Muscle of back (tissue), 11 donors: ENCODE measurements around the gene CABS1. TPM values are rescaled to one million over a fixed set of nuclear protein-coding genes. Genes with fewer than 3 reads are reported as not detected.

Experiments used
- DNase-seq, 3 donors: peaks; one replicate each; pipeline versions ENCODE4 v3.0.0 to v3.0.0-alpha.2; 2013
- polyA plus RNA-seq, 10 donors: library from polyadenylated mRNA; unstranded; fragments of 120-200 nt; gene quantifications; one replicate each; pipeline ENCODE4 v1.2.1, GENCODE V29; 2013; ENCODE audit not compliant: insufficient read length in 10 of 10

The CABS1 gene
- polyA plus RNA-seq, 10 donors: 0.14 TPM; not detected in 9

- no peak for DNase-seq
These were observed 48.0 kb downstream of the CABS1 start, which contains the start of gene SMR3B for GRCh38 chr4:70382691-70383181. SMR3B (plus strand) TSS chr4:70383131; CDS start chr4:70384511, 1,380 bp downstream.

Other genes starting within 250 kb of the CABS1 start
- under 1 TPM in 1 of 10 donors, not detected in 9; 0.05 TPM for gene PRR27, start 180.7 kb upstream of the CABS1 start, polyA plus RNA-seq
- gene ODAM, start 139.3 kb upstream of the CABS1 start, polyA plus RNA-seq: under 1 TPM in 3 of 10 donors, not detected in 7; 0.32 to 0.77 (median 0.34) TPM
- 1 to 10 TPM in 5 of 10 donors, under 1 TPM in 1, not detected in 4; 0.38 to 4.5 (median 2.4) TPM for gene FDCSP, start 108.9 kb upstream of the CABS1 start, polyA plus RNA-seq
- gene CSN3, start 92.4 kb upstream of the CABS1 start, polyA plus RNA-seq: not detected
- not detected for gene SMR3A, start 25.8 kb downstream of the CABS1 start, polyA plus RNA-seq
- under 1 TPM in 1 of 10 donors, not detected in 9; 0.22 TPM for gene SMR3B, start 48.1 kb downstream of the CABS1 start, polyA plus RNA-seq
- gene OPRPN, start 63.0 kb downstream of the CABS1 start, polyA plus RNA-seq: not detected
- gene MUC7, start 137.2 kb downstream of the CABS1 start, polyA plus RNA-seq: not detected
- not detected for gene AMTN, start 183.6 kb downstream of the CABS1 start, polyA plus RNA-seq